Endodermal cell (in vitro differentiated cells): ENCODE data around the gene KRAS. TPM values are rescaled to one million over a fixed set of nuclear protein-coding genes. Genes with fewer than 3 reads are reported as not detected.

Source experiments
- DNase-seq: peaks from one replicate; pipeline ENCODE4 v3.0.0-alpha.2; 2017
- H3K27ac ChIP-seq: 2 replicates; pipeline ENCODE4 v1.5.1; 2013; ENCODE audit warnings: mild to moderate bottlenecking, low read depth, low read length, moderate library complexity
- H3K27me3 ChIP-seq: 2 replicates; pipeline ENCODE4 v1.6.1; 2013; ENCODE audit warnings: mild to moderate bottlenecking, low read length, moderate library complexity; ENCODE audit not compliant: insufficient read depth, control insufficient read depth, poor library complexity, severe bottlenecking
- H3K36me3 ChIP-seq: 2 replicates; pipeline ENCODE4 v1.7.0; 2013; ENCODE audit warnings: mild to moderate bottlenecking, low read length, moderate library complexity; ENCODE audit not compliant: control insufficient read depth, insufficient read depth
- H3K4me1 ChIP-seq: one replicate; pipeline ENCODE4 v1.7.0; 2013; ENCODE audit warnings: low read length; ENCODE audit not compliant: control insufficient read depth, insufficient read depth
- H3K4me3 ChIP-seq: 2 replicates; pipeline ENCODE4 v1.5.1; 2013; ENCODE audit warnings: mild to moderate bottlenecking, low read length, moderate library complexity
- H3K9ac ChIP-seq: 2 replicates; pipeline ENCODE4 v1.6.1; 2013; ENCODE audit warnings: mild to moderate bottlenecking, low read length, moderate library complexity; ENCODE audit not compliant: poor library complexity, severe bottlenecking; ENCODE audit errors: extremely low read depth
- H3K9me3 ChIP-seq: 2 replicates; pipeline ENCODE4 v1.6.1; 2013; ENCODE audit warnings: mild to moderate bottlenecking, low read length, moderate library complexity; ENCODE audit not compliant: control insufficient read depth
- H3K27ac Mint-ChIP-seq: 2 replicates; pipeline ENCODE4 v1.8.0; 2020; ENCODE audit warnings: mixed read lengths
- H3K27me3 Mint-ChIP-seq: 2 replicates; pipeline ENCODE4 v1.8.0; 2021; ENCODE audit warnings: mild to moderate bottlenecking, mixed read lengths; ENCODE audit not compliant: insufficient read depth
- H3K36me3 Mint-ChIP-seq: 2 replicates; pipeline ENCODE4 v1.8.0; 2020; ENCODE audit warnings: low read depth, mixed read lengths
- H3K4me1 Mint-ChIP-seq: 2 replicates; pipeline ENCODE4 v1.8.0; 2020; ENCODE audit warnings: mixed read lengths
- H3K4me3 Mint-ChIP-seq: 2 replicates; pipeline ENCODE4 v1.8.0; 2020; ENCODE audit warnings: mild to moderate bottlenecking, moderate library complexity, mixed read lengths
- H3K9me3 Mint-ChIP-seq: 2 replicates; pipeline ENCODE4 v1.8.0; 2020; ENCODE audit warnings: mild to moderate bottlenecking, mixed read lengths
- CTCF ChIP-seq: fragments of 200-600 bp; sonication (generic); conservative IDR thresholded peaks from 2 replicates; pipeline ENCODE4 v1.5.0; 2021; ENCODE audit warnings: antibody characterized with exemption, mild to moderate bottlenecking
- WGBS, 2 experiments: methylation state at CpG; one replicate each; pipeline versions ENCODE4 v1.1.5 to v1.1.7; 2013; ENCODE audit warnings: missing lambda C conversion rate in 2 of 2, mixed read lengths in 1 of 2; ENCODE audit not compliant: insufficient coverage in 1 of 2, insufficient read length in 1 of 2; 5-methylcytosine and 5-hydroxymethylcytosine counted together
- total RNA-seq, 2 donors: library from RNA; stranded (reverse); fragmentation: NEBNext Ultra II Directional in 1 of 2; extraction: Animal tissue kit (Norgen Biotek cat#: 25700) in 1 of 2; gene quantifications; 2 replicates in 1 of 2; 3 replicates in 1 of 2; pipeline ENCODE4 v1.2.1, GENCODE V29; 2021

The KRAS gene
- total RNA-seq, 2 donors from 2014 or later = 58.0 to 140 TPM

- H3K27ac ChIP-seq = no peak overlapping the region
- H3K9me3 Mint-ChIP-seq = no peaks in the 10 kb centered on the region
- peaks cover 15% of the 10 kb centered on the region for H3K4me1 Mint-ChIP-seq
- no peak overlapping the region for H3K9ac ChIP-seq
- no peak overlapping the region for H3K4me3 Mint-ChIP-seq
- no peak for DNase-seq
- peaks cover 11% of the 10 kb centered on the region for H3K36me3 Mint-ChIP-seq
- no peaks in the 10 kb centered on the region for H3K27me3 ChIP-seq
- 91 to 100% methylated on average over 1 of the region's 1 CpG for WGBS, 2 experiments
- peaks cover 36% of the 10 kb centered on the region for H3K36me3 ChIP-seq
- no peak for TF ChIP-seq CTCF
- H3K4me3 ChIP-seq = no peak overlapping the region
- H3K9me3 ChIP-seq = no peaks in the 10 kb centered on the region
- no peak overlapping the region for H3K27ac Mint-ChIP-seq
- H3K4me1 ChIP-seq = no peaks in the 10 kb centered on the region
- no peaks in the 10 kb centered on the region for H3K27me3 Mint-ChIP-seq
Measured at GRCh38 chr12:25200703-25201102, 50.0 kb downstream of the KRAS start.

- Histone ChIP-seq H3K9me3 (no peaks in the 10 kb centered on the region), H3K4me3 (no peak overlapping the region), H3K4me1 (no peaks in the 10 kb centered on the region), H3K27me3 (no peaks in the 10 kb centered on the region), H3K36me3 (peaks cover 7% of the 10 kb centered on the region), H3K27ac (no peak overlapping the region), H3K9ac (no peak overlapping the region)
- Mint-ChIP-seq H3K4me3 (no peak overlapping the region), H3K27ac (no peak overlapping the region), H3K9me3 (no peaks in the 10 kb centered on the region), H3K36me3 (peaks cover 3% of the 10 kb centered on the region), H3K4me1 (peaks cover 20% of the 10 kb centered on the region), H3K27me3 (no peaks in the 10 kb centered on the region)
- 100% methylated on average over 1 of the region's 2 CpGs; no CpG with 5 or more reads in 1 of the 2 experiments for WGBS, 2 experiments
- no peak for DNase-seq
- TF ChIP-seq CTCF = no peak
Measured at GRCh38 chr12:25197608-25198007, 53.1 kb downstream of the KRAS start.

GRCh38 chr12:25195056-25195971 is 55.4 kb downstream of the KRAS start, which contains the start of the genes DNAI7 and ETFRF1:
TSS of gene DNAI7 (minus strand) at chr12:25195160. CDS start at chr12:25195078, 82 bp downstream.
TSS of gene ETFRF1 (plus strand) at chr12:25195237. CDS start at chr12:25203957, 8,720 bp downstream.
- Mint-ChIP-seq H3K9me3 (no peaks in the 10 kb centered on the region), H3K4me1 (peaks cover 20% of the 10 kb centered on the region), H3K4me3 (peak within 1 kb of the TSS; percentile 92), H3K27ac (peak within 1 kb of the TSS; percentile 98), H3K36me3 (peaks cover 3% of the 10 kb centered on the region), H3K27me3 (no peaks in the 10 kb centered on the region)
- H3K9ac ChIP-seq = peak within 1 kb of the TSS; percentile 81
- peak; percentile 60 for TF ChIP-seq CTCF
- no peaks in the 10 kb centered on the region for H3K4me1 ChIP-seq
- peak within 1 kb of the TSS; percentile 87 for H3K4me3 ChIP-seq
- no peaks in the 10 kb centered on the region for H3K27me3 ChIP-seq
- H3K27ac ChIP-seq = peak within 1 kb of the TSS; percentile 82
- H3K9me3 ChIP-seq = no peaks in the 10 kb centered on the region
- 1 to 2% methylated on average over 32 to 53 of the region's 54 CpGs for WGBS, 2 experiments
- peak; percentile 100 for DNase-seq
- peaks cover 7% of the 10 kb centered on the region for H3K36me3 ChIP-seq
